Measurements from ENCODE around the gene ARHGAP32.

ARHGAP32 gene

GRCh38 chr11:128965485-128965884, 226.6 kb downstream of the ARHGAP32 start:
- TF ChIP-seq CTCF (IDR thresholded peaks at IDR 0.05) (no peak), ZFX (IDR thresholded peaks at IDR 0.05; ENCODE audit: borderline replicate concordance) (no peak)
- no peak overlapping the region for H3K27ac ChIP-seq

- no peak overlapping the region for H3K27ac ChIP-seq
- no peak for TF ChIP-seq CTCF (IDR thresholded peaks at IDR 0.05)
- no peak for TF ChIP-seq ZFX (IDR thresholded peaks at IDR 0.05; ENCODE audit: borderline replicate concordance)
These were observed 227.6 kb downstream of the ARHGAP32 start for GRCh38 chr11:128964463-128964930.

GRCh38 chr11:128963744-128964325, 228.3 kb downstream of the ARHGAP32 start:
- H3K27ac ChIP-seq = no peak overlapping the region
- TF ChIP-seq CTCF (IDR thresholded peaks at IDR 0.05) = no peak
- no peak for TF ChIP-seq ZFX (IDR thresholded peaks at IDR 0.05; ENCODE audit: borderline replicate concordance)

GRCh38 chr11:128962896-128963295, 229.2 kb downstream of the ARHGAP32 start:
- no peak overlapping the region for H3K27ac ChIP-seq
- TF ChIP-seq CTCF (IDR thresholded peaks at IDR 0.05) (no peak), ZFX (IDR thresholded peaks at IDR 0.05; ENCODE audit: borderline replicate concordance) (no peak)

- TF ChIP-seq ZFX (IDR thresholded peaks at IDR 0.05; ENCODE audit: borderline replicate concordance) = no peak
- TF ChIP-seq CTCF (IDR thresholded peaks at IDR 0.05) = no peak
- no peak overlapping the region for H3K27ac ChIP-seq
These were observed 230.5 kb downstream of the ARHGAP32 start for GRCh38 chr11:128961645-128962044.

- TF ChIP-seq CTCF (IDR thresholded peaks at IDR 0.05) = no peak
- TF ChIP-seq ZFX (IDR thresholded peaks at IDR 0.05; ENCODE audit: borderline replicate concordance) = no peak
- H3K27ac ChIP-seq = no peak overlapping the region
These were observed 235.0 kb downstream of the ARHGAP32 start for GRCh38 chr11:128957202-128957482.

- TF ChIP-seq ZFX (IDR thresholded peaks at IDR 0.05; ENCODE audit: borderline replicate concordance) (no peak), CTCF (IDR thresholded peaks at IDR 0.05) (peak; percentile 81)
- no peak overlapping the region for H3K27ac ChIP-seq
These were observed 235.5 kb downstream of the ARHGAP32 start for GRCh38 chr11:128956401-128957201.

Data from 22Rv1 (cell line).